ENCODE data around the gene PPP1R12B.
"Not testable (repeated sequence)": the region's sequence is repeated elsewhere in the genome, so short reads cannot be mapped to it uniquely, and the experiment has no call there.

DNA sequence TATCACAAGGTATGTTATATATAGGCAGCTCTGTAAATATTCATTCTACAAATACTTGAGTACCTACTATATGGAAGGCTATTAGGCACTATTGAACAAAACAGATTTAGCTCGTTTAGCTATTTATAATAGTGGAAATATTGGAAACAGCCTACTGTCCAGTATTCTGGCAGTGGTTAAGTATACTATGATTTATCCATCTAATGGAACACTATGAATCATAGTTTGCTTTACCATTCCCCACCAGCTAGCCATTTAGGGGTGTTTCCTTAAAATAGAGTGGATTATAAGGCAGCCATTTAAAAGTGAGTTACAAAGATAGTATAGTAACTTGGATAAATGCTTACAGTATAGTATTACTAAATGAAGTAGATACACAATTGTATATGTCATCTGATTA, 169.7 kb downstream of the PPP1R12B start:
- TF ChIP-seq, protein P1, sequence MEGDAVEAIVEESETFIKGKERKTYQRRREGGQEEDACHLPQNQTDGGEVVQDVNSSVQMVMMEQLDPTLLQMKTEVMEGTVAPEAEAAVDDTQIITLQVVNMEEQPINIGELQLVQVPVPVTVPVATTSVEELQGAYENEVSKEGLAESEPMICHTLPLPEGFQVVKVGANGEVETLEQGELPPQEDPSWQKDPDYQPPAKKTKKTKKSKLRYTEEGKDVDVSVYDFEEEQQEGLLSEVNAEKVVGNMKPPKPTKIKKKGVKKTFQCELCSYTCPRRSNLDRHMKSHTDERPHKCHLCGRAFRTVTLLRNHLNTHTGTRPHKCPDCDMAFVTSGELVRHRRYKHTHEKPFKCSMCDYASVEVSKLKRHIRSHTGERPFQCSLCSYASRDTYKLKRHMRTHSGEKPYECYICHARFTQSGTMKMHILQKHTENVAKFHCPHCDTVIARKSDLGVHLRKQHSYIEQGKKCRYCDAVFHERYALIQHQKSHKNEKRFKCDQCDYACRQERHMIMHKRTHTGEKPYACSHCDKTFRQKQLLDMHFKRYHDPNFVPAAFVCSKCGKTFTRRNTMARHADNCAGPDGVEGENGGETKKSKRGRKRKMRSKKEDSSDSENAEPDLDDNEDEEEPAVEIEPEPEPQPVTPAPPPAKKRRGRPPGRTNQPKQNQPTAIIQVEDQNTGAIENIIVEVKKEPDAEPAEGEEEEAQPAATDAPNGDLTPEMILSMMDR (IDR thresholded peaks at IDR 0.05), result not testable (repeated sequence)
- TF ChIP-seq POLR2A (IDR thresholded peaks at IDR 0.05), result not testable (repeated sequence)
